Measurements from ENCODE around the gene CEP126.
A peak's percentile ranks its signal among the peaks of the same experiment; 100 is the strongest.

Gene CEP126

GRCh38 chr11:101909087-101909486, 5.7 kb upstream of the CEP126 start:
- TF ChIP-seq CTCF (IDR thresholded peaks at IDR 0.05; ENCODE audit: low read depth, low read length) (no peak), MYC (IDR thresholded peaks at IDR 0.05; ENCODE audit: low read depth, low read length) (no peak), MAX (IDR thresholded peaks at IDR 0.05; ENCODE audit: low read depth, low read length) (no peak), POLR2A (IDR thresholded peaks at IDR 0.05; ENCODE audit: extremely low read depth, insufficient read length) (no peak)
- DNase-seq (ENCODE audit: low read depth): no peak
- no peak overlapping the region for H3K4me3 ChIP-seq (ENCODE audit: low read depth, low read length)

GRCh38 chr11:101912823-101913284, 2.0 kb upstream of the CEP126 start:
- DNase-seq (ENCODE audit: low read depth): no peak
- no peak overlapping the region for H3K4me3 ChIP-seq (ENCODE audit: low read depth, low read length)
- TF ChIP-seq POLR2A (IDR thresholded peaks at IDR 0.05; ENCODE audit: extremely low read depth, insufficient read length): no peak
- no peak for TF ChIP-seq MYC (IDR thresholded peaks at IDR 0.05; ENCODE audit: low read depth, low read length)
- TF ChIP-seq CTCF (IDR thresholded peaks at IDR 0.05; ENCODE audit: low read depth, low read length): no peak
- TF ChIP-seq MAX (IDR thresholded peaks at IDR 0.05; ENCODE audit: low read depth, low read length): no peak

- no peak for DNase-seq (ENCODE audit: low read depth)
- no peak for TF ChIP-seq POLR2A (IDR thresholded peaks at IDR 0.05; ENCODE audit: extremely low read depth, insufficient read length)
- TF ChIP-seq MAX (IDR thresholded peaks at IDR 0.05; ENCODE audit: low read depth, low read length): no peak
- TF ChIP-seq CTCF (IDR thresholded peaks at IDR 0.05; ENCODE audit: low read depth, low read length): no peak
- TF ChIP-seq MYC (IDR thresholded peaks at IDR 0.05; ENCODE audit: low read depth, low read length): no peak
- no peak overlapping the region for H3K4me3 ChIP-seq (ENCODE audit: low read depth, low read length)
Measured at GRCh38 chr11:101913656-101914055, 1.2 kb upstream of the CEP126 start.

GRCh38 chr11:101914341-101914737, 471 bp upstream of the CEP126 start:
- H3K4me3 ChIP-seq (ENCODE audit: low read depth, low read length): no peak overlapping the region
- TF ChIP-seq POLR2A (IDR thresholded peaks at IDR 0.05; ENCODE audit: extremely low read depth, insufficient read length): no peak
- TF ChIP-seq MYC (IDR thresholded peaks at IDR 0.05; ENCODE audit: low read depth, low read length): no peak
- no peak for TF ChIP-seq CTCF (IDR thresholded peaks at IDR 0.05; ENCODE audit: low read depth, low read length)
- no peak for TF ChIP-seq MAX (IDR thresholded peaks at IDR 0.05; ENCODE audit: low read depth, low read length)
- DNase-seq (ENCODE audit: low read depth): no peak

GRCh38 chr11:101915791-101916291, 1.0 kb downstream of the CEP126 start:
- H3K4me3 ChIP-seq (ENCODE audit: low read depth, low read length): no peak overlapping the region
- DNase-seq (ENCODE audit: low read depth): peak; percentile 33
- TF ChIP-seq POLR2A (IDR thresholded peaks at IDR 0.05; ENCODE audit: extremely low read depth, insufficient read length) (no peak), MYC (IDR thresholded peaks at IDR 0.05; ENCODE audit: low read depth, low read length) (no peak), MAX (IDR thresholded peaks at IDR 0.05; ENCODE audit: low read depth, low read length) (no peak), CTCF (IDR thresholded peaks at IDR 0.05; ENCODE audit: low read depth, low read length) (no peak)
